ENCODE results near the gene BYSL.

Gene BYSL

GRCh38 chr6:41940759-41941279 lies 19.5 kb downstream of the BYSL start:
- Histone ChIP-seq H3K9ac (ENCODE audit: low read depth, low read length, poor library complexity, severe bottlenecking) (peak overlapping the region; percentile 98), H3K9me2 (replicated peaks; ENCODE audit: low read depth, low read length) (no peaks in the 10 kb centered on the region), H3K36me3 (ENCODE audit: insufficient read depth, low read length) (peaks cover 12% of the 10 kb centered on the region), H3K27me3 (ENCODE audit: insufficient read depth, low read length, poor library complexity, severe bottlenecking) (peaks cover 6% of the 10 kb centered on the region), H3K4me3 (ENCODE audit: low read length, poor library complexity, severe bottlenecking) (peak overlapping the region; percentile 83), H3K4me1 (ENCODE audit: insufficient read depth, low read length, poor library complexity, severe bottlenecking) (peaks cover 39% of the 10 kb centered on the region), H4K20me1 (ENCODE audit: insufficient read depth, low read length, poor library complexity, severe bottlenecking) (peaks cover 45% of the 10 kb centered on the region), H3K79me2 (ENCODE audit: insufficient read depth, low read length) (peaks cover 55% of the 10 kb centered on the region), H2AFZ (ENCODE audit: low read length) (0 out of 2 replicates have a peak overlapping the region, but pooled peaks have one; percentile 22), H3K4me2 (ENCODE audit: low read depth, low read length, poor library complexity, severe bottlenecking) (peak overlapping the region; percentile 98), H3K9me3 (ENCODE audit: insufficient read depth, low read depth, low read length) (no peaks in the 10 kb centered on the region), H3F3A (ENCODE audit: low read depth) (peaks cover 10% of the 10 kb centered on the region; the same call in 1 of the 2 replicates)
- TF ChIP-seq CTCF (conservative IDR thresholded peaks at IDR 0.05; ENCODE audit: low read length) (no peak), EZH2phosphoT487 (IDR thresholded peaks at IDR 0.05; ENCODE audit: borderline replicate concordance) (no peak)

- peak within 1 kb of the TSS; percentile 83 for H3K4me3 ChIP-seq (ENCODE audit: low read length, poor library complexity, severe bottlenecking)
Observed at GRCh38 chr6:41941280-41942066, 20.2 kb downstream of the BYSL start, which contains the start of gene CCND3. Gene CCND3 (minus strand): TSS chr6:41941808. CDS start chr6:41941649, 159 bp downstream.

More at GRCh38 chr6:41941280-41942066, 20.2 kb downstream of the BYSL start, which contains the start of gene CCND3:
- H3F3A ChIP-seq (ENCODE audit: low read depth), result peaks cover 8% of the 10 kb centered on the region; the same call in 1 of the 2 replicates
- H2AFZ ChIP-seq (ENCODE audit: low read length), result peak within 1 kb of the TSS; percentile 29; the same call in 1 of the 2 replicates
- H3K4me2 ChIP-seq (ENCODE audit: low read depth, low read length, poor library complexity, severe bottlenecking), result peak within 1 kb of the TSS; percentile 98
- H3K36me3 ChIP-seq (ENCODE audit: insufficient read depth, low read length), result peaks cover 10% of the 10 kb centered on the region; the same call in 1 of the 2 replicates
- H3K9ac ChIP-seq (ENCODE audit: low read depth, low read length, poor library complexity, severe bottlenecking), result peak within 1 kb of the TSS; percentile 98
- H3K79me2 ChIP-seq (ENCODE audit: insufficient read depth, low read length), result peaks cover 51% of the 10 kb centered on the region
- peaks cover 6% of the 10 kb centered on the region for H3K27me3 ChIP-seq (ENCODE audit: insufficient read depth, low read length, poor library complexity, severe bottlenecking)
- peaks cover 35% of the 10 kb centered on the region for H3K4me1 ChIP-seq (ENCODE audit: insufficient read depth, low read length, poor library complexity, severe bottlenecking)
- no peaks in the 10 kb centered on the region for H3K9me3 ChIP-seq (ENCODE audit: insufficient read depth, low read depth, low read length)
- H3K9me2 ChIP-seq (replicated peaks; ENCODE audit: low read depth, low read length), result no peaks in the 10 kb centered on the region
- H4K20me1 ChIP-seq (ENCODE audit: insufficient read depth, low read length, poor library complexity, severe bottlenecking), result peaks cover 41% of the 10 kb centered on the region
- TF ChIP-seq CTCF (conservative IDR thresholded peaks at IDR 0.05; ENCODE audit: low read length) (no peak), EZH2phosphoT487 (IDR thresholded peaks at IDR 0.05; ENCODE audit: borderline replicate concordance) (no peak)
